ENCODE measurements around the gene PNPT1. TPM values are rescaled to one million over a fixed set of nuclear protein-coding genes. Genes with fewer than 3 reads are reported as not detected.

Gene PNPT1
- polyA plus RNA-seq, 1 of the 3 experiments (the other 2 are of a cell fraction) = 11.7 TPM

GRCh38 chr2:55718165-55719008 lies 24.7 kb upstream of the PNPT1 start:
- CTCF ChIA-PET = interaction anchor here (0.6 to 5.0 kb wide), 34 partner anchors 9 to 1032 kb away, joined by 3 to 32 read pairs (median 4); no protein-coding TSS in a partner anchor
- POLR2A ChIA-PET = no interaction called here
- TF ChIP-seq, protein P1, sequence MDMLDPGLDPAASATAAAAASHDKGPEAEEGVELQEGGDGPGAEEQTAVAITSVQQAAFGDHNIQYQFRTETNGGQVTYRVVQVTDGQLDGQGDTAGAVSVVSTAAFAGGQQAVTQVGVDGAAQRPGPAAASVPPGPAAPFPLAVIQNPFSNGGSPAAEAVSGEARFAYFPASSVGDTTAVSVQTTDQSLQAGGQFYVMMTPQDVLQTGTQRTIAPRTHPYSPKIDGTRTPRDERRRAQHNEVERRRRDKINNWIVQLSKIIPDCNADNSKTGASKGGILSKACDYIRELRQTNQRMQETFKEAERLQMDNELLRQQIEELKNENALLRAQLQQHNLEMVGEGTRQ (IDR thresholded peaks at IDR 0.05; ENCODE audit: borderline replicate concordance, low read depth, low read length) = no peak
- TF ChIP-seq, protein P2, sequence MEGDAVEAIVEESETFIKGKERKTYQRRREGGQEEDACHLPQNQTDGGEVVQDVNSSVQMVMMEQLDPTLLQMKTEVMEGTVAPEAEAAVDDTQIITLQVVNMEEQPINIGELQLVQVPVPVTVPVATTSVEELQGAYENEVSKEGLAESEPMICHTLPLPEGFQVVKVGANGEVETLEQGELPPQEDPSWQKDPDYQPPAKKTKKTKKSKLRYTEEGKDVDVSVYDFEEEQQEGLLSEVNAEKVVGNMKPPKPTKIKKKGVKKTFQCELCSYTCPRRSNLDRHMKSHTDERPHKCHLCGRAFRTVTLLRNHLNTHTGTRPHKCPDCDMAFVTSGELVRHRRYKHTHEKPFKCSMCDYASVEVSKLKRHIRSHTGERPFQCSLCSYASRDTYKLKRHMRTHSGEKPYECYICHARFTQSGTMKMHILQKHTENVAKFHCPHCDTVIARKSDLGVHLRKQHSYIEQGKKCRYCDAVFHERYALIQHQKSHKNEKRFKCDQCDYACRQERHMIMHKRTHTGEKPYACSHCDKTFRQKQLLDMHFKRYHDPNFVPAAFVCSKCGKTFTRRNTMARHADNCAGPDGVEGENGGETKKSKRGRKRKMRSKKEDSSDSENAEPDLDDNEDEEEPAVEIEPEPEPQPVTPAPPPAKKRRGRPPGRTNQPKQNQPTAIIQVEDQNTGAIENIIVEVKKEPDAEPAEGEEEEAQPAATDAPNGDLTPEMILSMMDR (IDR thresholded peaks at IDR 0.05) = peak; percentile 92
- TF ChIP-seq SMC3 (IDR thresholded peaks at IDR 0.05; ENCODE audit: low read depth, low read length) (peak; percentile 81), TCF12 (IDR thresholded peaks at IDR 0.05) (no peak), RFX5 (IDR thresholded peaks at IDR 0.05; ENCODE audit: low read length) (no peak; the same call in 1 of the 2 replicates), MXI1 (IDR thresholded peaks at IDR 0.05; ENCODE audit: low read depth, low read length) (no peak), JUND (IDR thresholded peaks at IDR 0.05) (no peak), RAD21 (IDR thresholded peaks at IDR 0.05; ENCODE audit: low read length) (peak; percentile 91), EZH2phosphoT487 (IDR thresholded peaks at IDR 0.05; ENCODE audit: borderline replicate concordance, low read depth) (no peak)
- TF ChIP-seq, protein P3, sequence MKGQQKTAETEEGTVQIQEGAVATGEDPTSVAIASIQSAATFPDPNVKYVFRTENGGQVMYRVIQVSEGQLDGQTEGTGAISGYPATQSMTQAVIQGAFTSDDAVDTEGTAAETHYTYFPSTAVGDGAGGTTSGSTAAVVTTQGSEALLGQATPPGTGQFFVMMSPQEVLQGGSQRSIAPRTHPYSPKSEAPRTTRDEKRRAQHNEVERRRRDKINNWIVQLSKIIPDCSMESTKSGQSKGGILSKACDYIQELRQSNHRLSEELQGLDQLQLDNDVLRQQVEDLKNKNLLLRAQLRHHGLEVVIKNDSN (IDR thresholded peaks at IDR 0.05; ENCODE audit: borderline replicate concordance, low read depth) = no peak
- TF ChIP-seq, protein P4, sequence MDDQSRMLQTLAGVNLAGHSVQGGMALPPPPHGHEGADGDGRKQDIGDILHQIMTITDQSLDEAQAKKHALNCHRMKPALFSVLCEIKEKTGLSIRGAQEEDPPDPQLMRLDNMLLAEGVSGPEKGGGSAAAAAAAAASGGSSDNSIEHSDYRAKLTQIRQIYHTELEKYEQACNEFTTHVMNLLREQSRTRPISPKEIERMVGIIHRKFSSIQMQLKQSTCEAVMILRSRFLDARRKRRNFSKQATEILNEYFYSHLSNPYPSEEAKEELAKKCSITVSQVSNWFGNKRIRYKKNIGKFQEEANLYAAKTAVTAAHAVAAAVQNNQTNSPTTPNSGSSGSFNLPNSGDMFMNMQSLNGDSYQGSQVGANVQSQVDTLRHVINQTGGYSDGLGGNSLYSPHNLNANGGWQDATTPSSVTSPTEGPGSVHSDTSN (IDR thresholded peaks at IDR 0.05) = no peak
- Histone ChIP-seq H2AFZ (ENCODE audit: low read depth) (no peak overlapping the region; the same call in 1 of the 2 replicates), H4K20me1 (ENCODE audit: insufficient read depth) (no peaks in the 10 kb centered on the region), H3K9ac (no peak overlapping the region), H3K79me2 (ENCODE audit: insufficient read depth) (no peaks in the 10 kb centered on the region), H3K36me3 (replicated peaks in 1 of 2; ENCODE audit: control insufficient read depth in 1 of 2, insufficient read depth in 2 of 2, low read length in 1 of 2) (no peaks in the 10 kb centered on the region), H3K27ac (ENCODE audit: low read depth in 2 of 2, low read length in 1 of 2) (no peak overlapping the region), H3K4me1 (ENCODE audit: control insufficient read depth in 1 of 2, insufficient read depth in 2 of 2, low read depth in 1 of 2, low read length in 1 of 2) (peaks cover 3% of the 10 kb centered on the region in 2 experiments; a peak in 2 of 4 replicates), H3K9me2 (no peaks in the 10 kb centered on the region), H3F3A (replicated peaks; ENCODE audit: insufficient read depth) (no peaks in the 10 kb centered on the region), H3K9me3 (no peaks in the 10 kb centered on the region), H3K27me3 (ENCODE audit: insufficient read depth) (no peaks in the 10 kb centered on the region), H3K4me3 (ENCODE audit: low read depth in 2 of 2, low read length in 1 of 2) (no peak overlapping the region; a peak in 1 of 4 replicates), H3K4me2 (no peak overlapping the region)
- DNase-seq = peak; percentile 56
- 28% methylated on average over 11 of the region's 11 CpGs for WGBS (ENCODE audit: low lambda C conversion rate)

Measured in SK-N-SH (cell line).